Astrocyte of the cerebellum (primary cell): ENCODE measurements around the gene BCAN.

Experiments used
- DNase-seq: peaks from one replicate; pipeline ENCODE4 v3.0.0-alpha.2; 2011; ENCODE audit warnings: low read depth
- H3K4me3 ChIP-seq: 2 replicates; pipeline ENCODE4 v1.5.1; 2011; ENCODE audit warnings: mild to moderate bottlenecking, low read depth, low read length, moderate library complexity
- in situ Hi-C: cut with HindIII; loops from 2 replicates; pipeline ENCODE4 v1.10.0; 2017; ENCODE audit warnings: low sequenced_read_pairs
- TF ChIP-seq, protein P1 (sequence below): IDR thresholded peaks from 2 replicates; pipeline ENCODE4 v1.5.1; 2012; ENCODE audit warnings: low read length, low read depth, moderate library complexity, mild to moderate bottlenecking; ENCODE audit errors: missing control alignments

The BCAN gene

DNA sequence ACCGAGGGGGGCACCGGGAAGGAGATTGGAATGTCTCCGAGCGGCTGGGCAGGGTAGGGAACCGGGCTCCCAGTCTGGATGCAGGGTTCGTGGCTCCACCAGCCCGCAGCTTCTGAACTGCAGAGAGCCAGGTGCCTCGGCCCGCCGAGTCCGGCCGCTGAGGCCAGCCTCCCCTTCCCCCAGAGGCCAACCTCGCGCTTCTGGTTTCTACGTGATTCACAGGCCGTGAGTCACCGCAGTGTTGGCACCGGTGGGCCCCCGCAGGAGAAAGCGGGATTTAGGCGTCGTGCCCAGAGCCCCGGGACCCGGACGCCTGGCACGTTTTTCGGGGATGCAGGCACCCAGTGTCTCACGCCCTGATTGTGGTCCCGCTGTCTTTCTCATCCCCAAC is 63.0 kb downstream of the BCAN start:
- peak overlapping the region; percentile 32 for H3K4me3 ChIP-seq
- in situ Hi-C loops: no loop called here
- no peak for DNase-seq
- TF ChIP-seq, protein P1, sequence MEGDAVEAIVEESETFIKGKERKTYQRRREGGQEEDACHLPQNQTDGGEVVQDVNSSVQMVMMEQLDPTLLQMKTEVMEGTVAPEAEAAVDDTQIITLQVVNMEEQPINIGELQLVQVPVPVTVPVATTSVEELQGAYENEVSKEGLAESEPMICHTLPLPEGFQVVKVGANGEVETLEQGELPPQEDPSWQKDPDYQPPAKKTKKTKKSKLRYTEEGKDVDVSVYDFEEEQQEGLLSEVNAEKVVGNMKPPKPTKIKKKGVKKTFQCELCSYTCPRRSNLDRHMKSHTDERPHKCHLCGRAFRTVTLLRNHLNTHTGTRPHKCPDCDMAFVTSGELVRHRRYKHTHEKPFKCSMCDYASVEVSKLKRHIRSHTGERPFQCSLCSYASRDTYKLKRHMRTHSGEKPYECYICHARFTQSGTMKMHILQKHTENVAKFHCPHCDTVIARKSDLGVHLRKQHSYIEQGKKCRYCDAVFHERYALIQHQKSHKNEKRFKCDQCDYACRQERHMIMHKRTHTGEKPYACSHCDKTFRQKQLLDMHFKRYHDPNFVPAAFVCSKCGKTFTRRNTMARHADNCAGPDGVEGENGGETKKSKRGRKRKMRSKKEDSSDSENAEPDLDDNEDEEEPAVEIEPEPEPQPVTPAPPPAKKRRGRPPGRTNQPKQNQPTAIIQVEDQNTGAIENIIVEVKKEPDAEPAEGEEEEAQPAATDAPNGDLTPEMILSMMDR: no peak

DNA sequence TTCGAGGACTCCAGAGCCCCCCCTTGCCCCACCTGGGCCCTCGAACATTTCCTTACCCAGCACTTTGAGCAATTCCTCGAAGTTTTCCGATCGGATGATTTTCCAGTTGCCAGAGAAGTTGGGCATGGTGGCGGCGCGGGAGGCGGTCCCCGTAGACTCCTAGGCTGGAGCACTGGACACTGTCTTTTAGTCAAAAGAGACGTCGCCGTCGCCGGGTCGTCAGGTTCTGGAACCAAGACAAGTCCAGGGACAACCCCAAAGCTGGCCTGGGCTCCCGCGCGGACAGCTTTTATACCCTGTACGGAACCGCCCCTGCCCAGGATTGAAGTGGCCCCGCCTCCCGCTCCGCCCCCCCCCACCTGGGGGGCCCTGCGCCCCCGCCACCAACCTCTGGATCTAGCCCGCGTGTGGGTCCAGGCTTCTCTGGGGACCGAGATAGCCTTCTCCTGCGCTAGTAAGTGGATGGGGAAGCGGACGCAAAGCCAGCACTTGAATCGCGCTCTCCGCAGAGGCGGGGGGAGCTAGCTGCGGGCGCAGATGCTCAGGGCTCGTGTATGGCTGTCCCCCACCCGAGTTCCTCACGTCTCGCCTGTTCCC is 63.5 kb downstream of the BCAN start, which contains the start of gene CRABP2:
Gene CRABP2, minus strand, starts transcription at position 263 of the 597 bp plus-strand sequence. Its CDS starts 137 bp downstream, at position 126.
- peak within 1 kb of the TSS; percentile 32 for H3K4me3 ChIP-seq
- TF ChIP-seq, protein P1: no peak
- DNase-seq: no peak
- in situ Hi-C loops: no loop called here

DNA sequence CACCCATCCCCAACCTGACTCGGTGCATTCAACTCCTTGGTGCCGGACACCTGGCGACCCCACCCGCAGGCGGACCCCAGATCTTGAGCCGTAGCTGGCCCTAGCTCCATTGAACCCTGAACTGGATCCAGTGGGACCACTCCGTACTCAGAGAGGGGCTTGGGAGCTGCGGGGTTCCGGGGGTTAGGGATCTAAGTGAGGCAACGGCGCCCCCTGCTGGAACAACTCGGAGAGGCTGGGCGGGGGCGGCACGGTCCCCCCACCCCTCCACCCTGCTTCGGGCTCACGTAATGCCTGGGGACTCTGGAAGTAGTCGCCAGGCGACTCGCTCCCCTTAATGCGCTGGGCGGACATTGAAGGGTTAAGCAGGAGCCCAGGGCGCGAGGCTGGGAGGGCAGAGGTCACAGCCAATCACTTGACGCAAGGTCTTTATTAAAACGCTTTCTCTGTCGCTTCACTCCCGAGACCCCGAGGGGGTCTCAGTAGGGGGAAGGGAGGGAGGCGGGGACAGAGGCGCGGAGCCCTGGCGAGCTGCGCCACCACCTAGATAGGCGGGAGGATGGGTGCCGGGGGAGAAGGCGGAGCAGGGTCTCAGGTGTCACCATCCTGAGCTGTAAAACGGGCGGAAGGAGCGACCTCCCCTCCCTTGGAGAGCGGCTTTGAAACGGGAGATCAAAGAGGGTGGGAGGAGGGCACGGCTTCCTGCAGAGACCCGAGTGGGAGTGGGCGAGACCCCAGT is 64.2 kb downstream of the BCAN start:
- TF ChIP-seq, protein P1: peak; percentile 72
- in situ Hi-C loops: no loop called here
- H3K4me3 ChIP-seq: peak overlapping the region; percentile 32

DNA sequence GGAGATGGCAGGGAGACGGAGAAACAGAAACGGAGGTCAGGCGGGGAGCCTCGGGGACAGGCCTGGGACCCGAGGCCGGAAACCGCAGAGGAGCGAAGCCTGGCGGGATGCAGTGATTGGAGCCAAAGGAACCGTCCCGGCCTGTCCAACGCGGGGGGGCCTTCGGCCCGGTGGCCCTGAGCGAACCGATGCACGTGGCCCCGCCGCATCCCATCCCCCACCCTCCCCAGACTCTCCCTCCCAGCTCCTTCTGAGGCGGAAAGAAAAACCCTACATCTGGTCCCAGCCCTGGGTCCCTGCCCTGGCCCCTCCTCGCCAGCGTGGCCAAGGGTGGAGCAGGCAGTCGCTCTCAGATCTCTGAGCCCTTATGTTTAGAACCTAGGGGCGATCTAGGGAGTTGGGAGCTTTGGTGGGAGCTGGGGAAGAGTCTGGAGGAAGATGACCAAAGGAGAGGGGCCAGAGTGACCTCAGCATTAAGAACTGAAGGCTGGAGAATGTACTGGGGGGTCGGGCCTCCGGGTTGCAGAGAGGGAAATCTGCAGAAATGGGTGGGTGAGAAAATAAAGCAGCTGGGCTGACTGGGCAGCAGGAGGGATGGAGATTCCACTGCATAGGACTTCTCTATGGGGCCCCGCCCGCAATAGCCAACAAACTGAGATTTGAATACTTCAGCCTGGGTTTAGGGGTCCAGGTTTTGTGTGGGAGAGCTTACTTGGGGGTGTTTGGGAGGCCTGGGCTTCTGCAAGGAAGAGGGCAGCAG is 64.9 kb downstream of the BCAN start:
- in situ Hi-C loops: no loop called here
- TF ChIP-seq, protein P1: no peak
- peak overlapping the region; percentile 9 for H3K4me3 ChIP-seq
- no peak for DNase-seq

More for the DNA sequence above, 64.2 kb downstream of the BCAN start:
- no peak for DNase-seq

DNA sequence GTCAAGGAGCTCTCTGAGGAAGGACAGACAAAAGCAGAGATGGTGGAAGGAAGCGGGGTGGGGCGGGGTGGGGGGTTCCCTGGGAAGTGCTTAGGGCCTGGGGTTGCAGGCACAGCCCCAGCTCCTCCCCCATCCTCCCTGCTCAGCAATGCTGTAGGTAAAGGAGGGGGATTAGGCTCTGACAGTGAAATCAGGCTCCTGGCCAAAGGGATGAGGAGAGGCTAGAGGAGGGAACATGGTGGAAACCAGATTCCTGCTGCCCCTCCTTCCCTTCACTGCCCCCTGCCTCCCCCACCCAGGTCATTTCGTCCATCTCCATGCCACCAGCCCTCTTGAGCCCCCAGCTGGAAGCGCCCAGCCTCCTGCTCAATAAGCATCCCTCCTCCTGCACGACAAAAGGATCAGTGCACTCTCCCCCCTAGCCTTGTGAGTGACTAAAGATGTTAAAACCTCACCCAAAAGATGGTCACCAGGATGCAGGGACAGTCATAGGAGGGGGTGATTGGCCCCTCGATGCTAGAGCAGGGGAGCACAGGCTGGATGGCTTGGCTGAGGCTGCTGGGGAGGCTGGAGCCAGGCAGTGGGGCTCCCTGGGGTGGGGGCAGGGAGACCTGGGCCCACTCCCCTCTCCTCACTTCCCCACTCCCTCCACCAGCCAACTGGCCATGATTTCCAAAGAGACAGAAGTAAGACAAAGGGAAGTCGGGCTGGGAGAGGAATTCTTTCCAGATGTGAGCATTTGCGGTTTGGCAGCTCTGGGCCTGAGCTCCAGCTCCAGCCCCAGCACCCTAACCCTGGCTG is 65.7 kb downstream of the BCAN start:
- TF ChIP-seq, protein P1: no peak
- in situ Hi-C loops: no loop called here
- no peak for DNase-seq
- H3K4me3 ChIP-seq: no peak overlapping the region

DNA sequence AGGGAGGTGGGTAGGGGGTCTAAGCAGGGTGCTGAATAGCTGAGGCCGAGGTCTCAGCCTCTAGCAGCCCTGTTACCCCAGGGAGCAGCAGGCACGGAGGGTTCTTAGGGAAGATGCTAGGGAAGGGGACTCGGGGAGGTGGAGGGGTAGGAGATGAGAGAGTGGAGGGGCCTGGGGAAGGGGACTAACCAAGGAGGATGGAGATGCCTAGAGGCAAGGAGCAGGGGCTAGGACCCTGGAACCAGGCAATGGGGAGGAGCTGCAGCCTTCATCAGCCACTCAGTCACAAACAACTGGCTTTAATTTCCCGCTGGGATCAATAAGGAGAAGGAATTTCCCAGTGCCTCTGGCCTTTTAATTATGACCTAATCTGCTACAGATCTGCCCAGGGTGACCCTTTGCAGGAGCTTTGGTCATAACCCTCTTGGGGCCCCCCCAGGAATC is 66.3 kb downstream of the BCAN start:
- in situ Hi-C loops: no loop called here
- no peak for DNase-seq
- H3K4me3 ChIP-seq: no peak overlapping the region
- TF ChIP-seq, protein P1: no peak
